EL (cell line): ENCODE measurements around the gene TEX261.
"Not testable (repeated sequence)": the region's sequence is repeated elsewhere in the genome, so short reads cannot be mapped to it uniquely, and the experiment has no call there.

Experiments used
- DNase-seq: peaks from one replicate; pipeline ENCODE4 v3.0.0-alpha.2; 2016

Gene TEX261

GRCh38 chr2:70999931-71000330 is 5.3 kb upstream of the TEX261 start:
- DNase-seq, result not testable (repeated sequence)

- DNase-seq, result no peak
Observed at GRCh38 chr2:70999362-70999761, 4.7 kb upstream of the TEX261 start.

GRCh38 chr2:70998885-70999284 is 4.2 kb upstream of the TEX261 start:
- not testable (repeated sequence) for DNase-seq

- peak; percentile 34 for DNase-seq
Observed at GRCh38 chr2:70995426-70995729, 705 bp upstream of the TEX261 start.

- DNase-seq, result peak; percentile 24
Observed at GRCh38 chr2:70994009-70994698, 519 bp downstream of the TEX261 start.

- no peak for DNase-seq
Observed at GRCh38 chr2:70992945-70993853, 1.5 kb downstream of the TEX261 start.

- no peak for DNase-seq
Observed at GRCh38 chr2:70991742-70992141, 2.9 kb downstream of the TEX261 start.

GRCh38 chr2:70991142-70991541 is 3.5 kb downstream of the TEX261 start:
- no peak for DNase-seq

GRCh38 chr2:70990216-70990615 is 4.5 kb downstream of the TEX261 start:
- no peak for DNase-seq

GRCh38 chr2:70988726-70989648 is 5.7 kb downstream of the TEX261 start:
- no peak for DNase-seq

GRCh38 chr2:70988151-70988550 is 6.5 kb downstream of the TEX261 start:
- no peak for DNase-seq

GRCh38 chr2:70987386-70987785 is 7.3 kb downstream of the TEX261 start:
- no peak for DNase-seq

GRCh38 chr2:70986499-70987189 is 8.0 kb downstream of the TEX261 start:
- no peak for DNase-seq

- DNase-seq, result no peak
Observed at GRCh38 chr2:70985956-70986355, 8.7 kb downstream of the TEX261 start.

- DNase-seq, result no peak
Observed at GRCh38 chr2:70985283-70985688, 9.4 kb downstream of the TEX261 start.

GRCh38 chr2:70984576-70985282 is 9.9 kb downstream of the TEX261 start:
- peak; percentile 26 for DNase-seq

- DNase-seq, result no peak
Observed at GRCh38 chr2:70984228-70984575, 10.5 kb downstream of the TEX261 start.

GRCh38 chr2:70983506-70984227 is 11.0 kb downstream of the TEX261 start:
- DNase-seq, result no peak

GRCh38 chr2:70982971-70983370 is 11.7 kb downstream of the TEX261 start:
- no peak for DNase-seq

GRCh38 chr2:70981866-70982810 is 12.5 kb downstream of the TEX261 start:
- no peak for DNase-seq
